ENCODE measurements around the gene SLC38A11. TPM values are rescaled to one million over a fixed set of nuclear protein-coding genes. Genes with fewer than 3 reads are reported as not detected.

The SLC38A11 gene
- total RNA-seq, 1 experiment from 2014 or later = not detected

DNA sequence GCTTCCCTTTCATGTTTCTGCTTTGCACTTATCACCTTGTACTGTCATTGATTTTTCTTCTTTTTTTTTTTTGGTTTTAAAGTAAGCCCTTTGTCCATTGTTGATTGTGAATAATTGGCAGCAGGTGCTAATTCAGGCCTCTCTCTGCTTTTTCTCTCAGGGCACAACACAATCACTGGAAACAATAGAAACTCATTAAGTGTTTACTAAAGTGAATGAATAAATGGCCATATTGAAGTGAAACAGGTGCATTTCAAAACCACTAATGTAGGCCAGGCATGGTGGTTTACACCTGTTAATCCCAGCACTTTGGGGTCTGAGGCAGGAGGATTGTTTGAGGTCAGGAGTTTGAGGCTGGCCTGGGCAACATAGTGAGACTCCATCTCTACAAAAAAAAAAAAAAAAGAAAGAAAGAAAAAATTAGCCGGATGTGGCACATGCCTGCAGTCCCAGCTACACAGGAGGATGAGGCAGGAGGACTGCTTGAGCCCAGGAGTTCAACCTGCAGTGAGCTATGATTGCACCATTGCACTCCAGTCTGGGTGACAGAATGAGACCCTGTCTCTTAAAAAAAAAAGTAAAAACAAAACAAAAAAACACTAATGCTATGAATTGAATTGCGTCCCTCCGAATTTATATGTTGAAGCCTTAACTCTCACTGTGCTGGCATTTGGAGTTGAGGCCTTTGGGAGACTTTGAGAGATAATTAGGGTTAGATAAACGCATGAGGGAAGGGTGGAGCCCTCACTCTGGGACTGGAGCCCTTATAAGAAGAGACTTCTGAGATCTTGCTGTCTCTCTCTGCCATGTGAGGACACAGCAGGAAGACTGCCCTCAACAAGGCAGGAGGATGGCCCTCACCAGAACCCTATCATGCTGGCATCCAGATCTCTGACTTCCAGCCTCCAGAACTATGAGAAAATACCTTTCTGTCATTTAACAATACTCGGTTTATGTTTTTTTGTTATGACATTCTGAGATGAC lies 19.9 kb downstream of the SLC38A11 start:
- no peak for DNase-seq (ENCODE audit: low read depth, low spot score)
- Histone ChIP-seq H3K4me1 (ENCODE audit: control insufficient read depth in 1 of 2, insufficient read depth in 2 of 2, low read length in 2 of 2) (no peaks in the 10 kb centered on the region), H3K4me2 (ENCODE audit: low read length) (no peak overlapping the region), H3K27me3 (ENCODE audit: insufficient read depth, low read length) (no peaks in the 10 kb centered on the region), H3K36me3 (ENCODE audit: control insufficient read depth in 1 of 2, insufficient read depth in 2 of 2, low read length in 2 of 2) (no peaks in the 10 kb centered on the region), H3K9me3 (ENCODE audit: control insufficient read depth in 1 of 2, insufficient read depth in 1 of 2, low read depth in 1 of 2, low read length in 2 of 2) (no peaks in the 10 kb centered on the region), H4K20me1 (ENCODE audit: insufficient read depth) (no peaks in the 10 kb centered on the region), H3K9ac (ENCODE audit: low read length) (no peak overlapping the region), H3K9me2 (ENCODE audit: insufficient read depth) (no peaks in the 10 kb centered on the region), H2AFZ (ENCODE audit: low read depth, low read length, poor library complexity, severe bottlenecking) (no peak overlapping the region), H3K27ac (ENCODE audit: low read depth, low read length) (no peak overlapping the region), H3K79me2 (ENCODE audit: insufficient read depth, low read length) (no peaks in the 10 kb centered on the region), H3K4me3 (replicated peaks in 1 of 2; ENCODE audit: low read depth in 1 of 2, low read length in 2 of 2) (no peak overlapping the region)
- RAD21 ChIA-PET (ENCODE audit: low non-redundant PET in 1 of 2, low total read pairs in 2 of 2, uncharacterized antibody in 2 of 2, unreplicated experiment in 2 of 2) = no interaction called here
- CTCF ChIA-PET = no interaction called here
- TF ChIP-seq YY1 (IDR thresholded peaks at IDR 0.05; ENCODE audit: extremely low read depth, insufficient replicate concordance, low read depth, low read length) (no peak), ZNF274 (IDR thresholded peaks at IDR 0.05; ENCODE audit: low read depth, low read length) (no peak), CTCF (IDR thresholded peaks at IDR 0.05 in 2 of 3, conservative IDR thresholded peaks at IDR 0.05 in 1 of 3; ENCODE audit: borderline replicate concordance in 1 of 3, insufficient read depth in 1 of 3, low read depth in 2 of 3, low read length in 2 of 3) (no peak), FOSL1 (IDR thresholded peaks at IDR 0.05; ENCODE audit: low read depth) (no peak), SP1 (IDR thresholded peaks at IDR 0.05; ENCODE audit: low read depth) (no peak), JUND (IDR thresholded peaks at IDR 0.05) (no peak), ZFX (IDR thresholded peaks at IDR 0.05) (no peak), EZH2phosphoT487 (IDR thresholded peaks at IDR 0.05; ENCODE audit: borderline replicate concordance) (no peak), ELF1 (IDR thresholded peaks at IDR 0.05; ENCODE audit: borderline replicate concordance, low read depth) (no peak), CEBPB (IDR thresholded peaks at IDR 0.05; ENCODE audit: low read depth) (no peak), EZH2 (IDR thresholded peaks at IDR 0.05) (no peak), EGR1 (IDR thresholded peaks at IDR 0.05; ENCODE audit: low read depth) (no peak), CBX3 (IDR thresholded peaks at IDR 0.05; ENCODE audit: low read depth) (no peak), SRF (IDR thresholded peaks at IDR 0.05; ENCODE audit: low read depth) (no peak)
- TF ChIP-seq, protein P1, sequence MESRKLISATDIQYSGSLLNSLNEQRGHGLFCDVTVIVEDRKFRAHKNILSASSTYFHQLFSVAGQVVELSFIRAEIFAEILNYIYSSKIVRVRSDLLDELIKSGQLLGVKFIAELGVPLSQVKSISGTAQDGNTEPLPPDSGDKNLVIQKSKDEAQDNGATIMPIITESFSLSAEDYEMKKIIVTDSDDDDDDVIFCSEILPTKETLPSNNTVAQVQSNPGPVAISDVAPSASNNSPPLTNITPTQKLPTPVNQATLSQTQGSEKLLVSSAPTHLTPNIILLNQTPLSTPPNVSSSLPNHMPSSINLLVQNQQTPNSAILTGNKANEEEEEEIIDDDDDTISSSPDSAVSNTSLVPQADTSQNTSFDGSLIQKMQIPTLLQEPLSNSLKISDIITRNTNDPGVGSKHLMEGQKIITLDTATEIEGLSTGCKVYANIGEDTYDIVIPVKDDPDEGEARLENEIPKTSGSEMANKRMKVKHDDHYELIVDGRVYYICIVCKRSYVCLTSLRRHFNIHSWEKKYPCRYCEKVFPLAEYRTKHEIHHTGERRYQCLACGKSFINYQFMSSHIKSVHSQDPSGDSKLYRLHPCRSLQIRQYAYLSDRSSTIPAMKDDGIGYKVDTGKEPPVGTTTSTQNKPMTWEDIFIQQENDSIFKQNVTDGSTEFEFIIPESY (IDR thresholded peaks at IDR 0.05; ENCODE audit: extremely low read depth, insufficient replicate concordance, low read length) = no peak
- intact Hi-C loops (cut with micrococcal nuclease) = no loop called here
- BruUV-seq (replicated peaks) = no TSS peak
- ATAC-seq = no peak
- POLR2A ChIA-PET = no interaction called here

Measured in HCT116 (cell line).